HG03095 (cell line): Measurements from ENCODE around the gene CFAP65.

Experiments
- ATAC-seq: cut with Tn5 transposase; IDR thresholded peaks from one replicate; pipeline ENCODE4 v1.9.1; 2021; ENCODE audit warnings: moderate library complexity; ENCODE audit not compliant: unreplicated experiment

CFAP65 gene

DNA sequence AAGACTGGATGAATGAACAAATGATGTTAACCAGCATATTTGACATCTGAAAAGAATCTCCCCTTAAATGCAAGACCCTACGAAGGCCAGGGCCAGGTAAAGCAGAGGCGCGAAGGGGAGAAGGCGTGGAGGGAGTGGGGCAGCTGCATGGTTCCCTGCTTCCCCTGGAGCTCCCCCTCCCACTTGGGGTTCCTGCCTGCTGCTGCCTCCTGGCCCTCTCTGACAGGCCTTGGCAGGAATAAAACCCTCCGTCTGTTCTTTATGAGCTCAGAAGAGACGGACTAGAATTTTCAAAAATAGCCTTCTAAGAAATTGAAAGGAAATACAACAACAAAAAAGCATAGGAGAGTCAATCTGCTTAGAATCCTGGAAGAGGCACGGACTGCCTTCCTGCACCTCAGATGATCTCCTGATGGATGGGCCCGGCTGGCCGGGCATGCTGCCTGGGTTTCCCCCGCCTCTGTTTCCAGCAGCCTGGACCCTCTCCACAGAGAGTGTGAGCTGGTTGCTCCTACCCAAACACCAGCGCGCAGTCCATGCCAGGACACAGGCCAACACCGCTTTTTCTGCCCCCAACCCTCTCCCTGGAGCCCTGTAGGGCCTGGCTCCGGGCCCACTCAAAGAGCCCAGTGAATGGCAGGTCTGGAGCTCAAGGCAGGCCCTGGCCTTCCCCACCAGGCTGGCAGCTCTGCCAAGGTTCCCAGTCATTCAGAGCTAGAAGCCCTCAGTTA, 23.9 kb downstream of the CFAP65 start:
- ATAC-seq, result no peak

DNA sequence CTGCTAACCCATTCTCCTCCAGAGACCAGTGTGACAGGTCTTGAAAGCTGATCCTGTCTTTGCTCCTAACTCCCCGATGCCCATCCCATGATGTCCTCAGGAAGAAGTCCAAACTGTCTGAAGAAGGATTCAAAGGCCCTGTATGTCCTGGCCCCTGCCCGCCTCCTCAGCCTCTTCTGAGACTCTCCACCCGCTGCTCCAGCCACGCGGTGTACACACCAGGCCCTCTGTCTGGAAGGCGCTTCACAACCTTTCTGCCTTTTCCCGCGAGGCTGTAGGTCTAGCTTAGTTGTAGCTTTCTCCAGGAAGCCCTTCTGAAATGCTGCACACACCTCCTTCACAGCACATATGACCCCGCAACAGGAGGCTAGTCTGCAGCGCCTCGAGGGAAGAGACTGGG, 24.6 kb downstream of the CFAP65 start:
- ATAC-seq, result no peak

DNA sequence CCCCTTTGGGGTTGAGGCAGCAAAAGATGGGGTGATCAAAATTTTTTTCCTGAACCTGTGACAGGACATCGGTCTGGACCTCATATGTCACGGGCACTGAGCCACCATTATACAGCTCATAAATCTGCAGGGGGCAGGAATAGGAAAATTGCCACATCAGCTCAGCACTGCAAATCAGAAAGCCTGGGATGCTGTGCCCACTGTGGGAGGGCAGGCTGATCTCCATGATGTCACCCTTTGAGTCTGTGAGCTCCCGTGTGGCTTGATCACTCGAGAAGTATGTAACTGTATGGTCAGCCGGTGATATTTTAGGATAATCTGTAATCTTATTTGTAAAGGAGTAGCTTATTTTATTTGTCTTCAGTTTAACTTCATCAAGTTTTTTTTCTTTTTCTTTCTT, 30.4 kb downstream of the CFAP65 start:
- ATAC-seq, result no peak

DNA sequence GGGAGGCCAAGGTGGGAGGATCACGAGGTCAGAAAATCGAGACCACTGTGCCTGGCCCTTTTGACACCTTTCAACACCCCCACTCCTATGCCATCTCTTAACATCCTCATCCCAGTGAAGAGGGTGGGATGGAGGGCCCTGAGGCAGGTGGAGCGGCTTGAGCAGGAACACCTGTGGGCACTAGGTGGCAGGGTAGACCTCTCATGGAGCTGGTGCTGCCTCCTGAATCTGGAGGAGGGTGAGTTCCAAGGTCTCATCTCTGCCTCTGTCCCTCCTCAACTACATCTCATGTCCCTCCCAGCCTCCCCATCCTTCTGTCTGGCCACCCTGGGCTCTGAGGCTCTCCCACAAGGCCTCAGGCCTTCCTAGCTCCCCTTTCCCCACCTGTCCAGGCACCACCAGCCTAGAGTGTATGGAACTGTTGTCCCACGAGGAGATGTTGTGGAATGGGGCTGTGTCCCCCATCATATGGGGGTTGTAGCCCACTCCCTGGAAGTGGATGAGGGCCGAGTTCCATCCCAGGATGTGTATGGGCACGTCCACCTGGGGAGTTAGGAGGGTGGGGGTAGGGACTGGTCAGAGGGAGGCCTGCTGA, 31.1 kb downstream of the CFAP65 start:
- no peak for ATAC-seq

DNA sequence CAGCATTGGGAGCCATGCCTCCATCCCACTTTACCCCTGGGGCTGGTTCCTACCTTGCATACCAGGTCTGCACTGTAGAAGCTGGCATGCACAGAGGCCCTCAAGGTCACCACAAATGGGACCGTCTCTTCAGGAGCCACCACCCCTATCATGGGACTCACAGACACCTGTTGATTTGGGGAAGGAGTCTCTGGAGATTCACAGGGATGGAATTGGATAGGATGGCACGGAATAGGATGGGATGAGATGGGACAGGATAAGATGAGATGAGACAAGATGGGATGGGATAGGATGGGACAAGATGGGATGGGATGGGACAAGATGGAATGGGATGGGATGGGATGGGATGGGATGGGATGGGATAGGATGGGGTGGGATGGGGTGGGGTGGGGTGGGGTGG, 32.0 kb downstream of the CFAP65 start:
- no peak for ATAC-seq

DNA sequence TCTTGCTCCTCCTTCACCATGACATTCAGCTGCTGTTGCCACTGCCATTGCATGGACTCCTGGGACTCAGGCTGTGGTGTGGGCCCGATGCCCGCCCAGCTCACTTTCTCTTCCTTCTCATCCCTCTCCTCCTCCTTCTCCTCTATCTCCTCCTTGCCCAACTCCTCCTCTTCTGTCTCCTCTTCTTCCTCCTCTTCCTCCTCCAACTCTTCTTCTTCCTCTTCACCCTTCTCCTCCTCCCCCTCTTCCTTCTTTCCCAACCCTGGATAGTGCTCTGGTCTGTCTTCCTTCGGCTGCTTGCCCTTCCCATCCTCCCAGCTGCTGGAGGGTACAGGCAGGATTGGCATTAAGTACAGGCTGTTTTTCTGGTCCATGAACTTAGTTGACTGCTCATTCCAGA, 37.3 kb downstream of the CFAP65 start:
- no peak for ATAC-seq

DNA sequence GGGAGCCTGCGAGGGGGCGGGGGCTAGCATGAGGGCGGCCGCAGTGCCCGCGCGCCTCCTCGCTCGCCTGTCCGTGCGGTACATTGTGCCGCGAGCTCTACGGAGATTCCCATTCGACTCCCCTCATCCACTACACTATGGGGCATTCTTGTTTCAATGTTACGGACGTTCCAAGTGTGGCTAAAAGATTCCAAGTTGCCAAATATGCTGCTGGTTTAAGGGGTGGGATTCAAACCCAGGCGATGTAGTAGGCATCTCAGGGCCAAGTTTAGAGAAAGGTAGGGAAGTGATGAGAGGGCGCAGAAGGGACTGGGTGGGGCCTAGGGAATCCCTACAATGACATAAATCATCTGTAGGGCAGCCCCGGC, 38.1 kb downstream of the CFAP65 start:
- no peak for ATAC-seq

DNA sequence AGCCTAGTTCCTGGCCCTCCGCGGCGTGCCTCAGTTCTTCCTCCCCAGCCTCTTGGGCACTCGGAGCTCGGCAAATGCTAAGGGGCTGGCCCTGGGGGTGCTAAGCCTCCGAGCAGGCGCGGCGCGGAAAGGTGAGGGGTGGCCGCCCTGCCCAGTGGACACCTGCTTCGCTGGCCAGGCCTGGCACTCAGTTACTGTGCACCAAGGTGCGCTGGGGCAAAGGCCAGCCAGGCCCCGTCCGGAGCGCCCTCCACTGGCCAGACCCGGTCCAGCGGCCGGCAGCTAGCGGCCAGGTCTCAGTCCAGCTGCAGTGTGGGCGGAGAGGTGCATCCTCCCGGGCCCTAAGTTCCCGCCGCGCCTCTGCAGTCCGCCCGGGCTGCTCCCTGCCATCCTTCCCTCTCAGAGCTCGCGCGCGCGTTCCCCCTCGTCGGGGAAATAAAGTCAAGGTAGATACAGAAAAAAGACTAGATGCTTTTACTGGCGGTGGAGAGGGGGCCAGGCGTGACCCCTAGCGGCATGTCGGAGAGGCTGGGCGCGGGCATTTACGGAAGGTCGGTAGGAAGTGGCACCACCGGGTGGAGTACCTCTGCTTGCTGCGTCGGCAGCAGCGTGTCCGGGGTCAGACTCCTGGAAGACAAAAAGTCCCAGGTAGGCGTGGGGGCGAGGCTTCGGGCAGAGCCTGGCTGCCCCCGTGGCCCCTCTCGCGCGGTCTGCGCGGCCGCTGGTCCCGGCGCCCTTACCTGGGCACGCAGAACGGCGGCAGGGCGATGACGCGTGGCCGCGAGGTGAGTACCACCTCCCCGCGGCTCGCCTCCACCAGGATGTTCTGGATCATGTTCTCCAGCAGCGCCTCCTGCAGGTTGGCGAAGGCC, 38.7 kb downstream of the CFAP65 start:
- ATAC-seq, result no peak

DNA sequence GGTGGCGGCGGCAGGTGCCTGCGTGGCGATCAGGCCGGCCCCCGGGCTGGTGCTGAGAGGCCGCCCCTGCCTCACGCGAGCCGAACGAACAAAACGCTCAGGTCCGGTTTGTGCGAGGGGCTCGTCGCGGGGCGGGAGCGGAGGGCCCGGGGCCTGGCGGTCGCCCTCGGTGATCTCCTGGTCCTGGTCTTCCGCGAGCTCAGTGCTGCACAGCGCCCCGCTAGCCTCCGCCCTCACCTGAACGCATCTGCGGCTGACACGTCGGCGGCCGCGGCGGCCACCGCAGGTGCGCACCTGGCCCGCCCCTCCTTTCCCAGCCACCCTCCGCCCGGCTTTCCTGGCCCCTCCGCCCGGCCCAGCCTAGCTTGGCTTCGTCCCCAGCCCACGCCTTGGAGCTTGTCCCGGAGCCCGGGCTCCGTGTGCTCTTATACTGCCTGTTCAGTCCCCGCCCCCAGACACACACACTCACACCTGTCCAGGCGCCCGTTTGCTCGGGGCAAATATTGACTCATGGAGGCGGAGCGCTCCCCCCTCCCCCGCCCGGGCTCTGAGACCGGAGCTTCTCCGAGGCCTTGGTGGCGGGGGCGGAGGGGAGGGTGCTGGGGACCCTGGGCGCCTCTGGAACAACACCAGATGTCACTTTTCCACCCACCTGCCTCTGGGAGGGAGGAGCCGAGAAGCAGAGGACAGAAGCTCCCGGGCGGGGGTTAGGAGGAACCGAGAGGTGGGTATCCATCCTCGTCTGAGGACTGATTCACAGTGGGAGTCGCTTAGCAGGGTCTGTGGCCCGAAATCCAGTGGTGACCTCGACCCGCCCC, 39.5 kb downstream of the CFAP65 start:
- no peak for ATAC-seq

DNA sequence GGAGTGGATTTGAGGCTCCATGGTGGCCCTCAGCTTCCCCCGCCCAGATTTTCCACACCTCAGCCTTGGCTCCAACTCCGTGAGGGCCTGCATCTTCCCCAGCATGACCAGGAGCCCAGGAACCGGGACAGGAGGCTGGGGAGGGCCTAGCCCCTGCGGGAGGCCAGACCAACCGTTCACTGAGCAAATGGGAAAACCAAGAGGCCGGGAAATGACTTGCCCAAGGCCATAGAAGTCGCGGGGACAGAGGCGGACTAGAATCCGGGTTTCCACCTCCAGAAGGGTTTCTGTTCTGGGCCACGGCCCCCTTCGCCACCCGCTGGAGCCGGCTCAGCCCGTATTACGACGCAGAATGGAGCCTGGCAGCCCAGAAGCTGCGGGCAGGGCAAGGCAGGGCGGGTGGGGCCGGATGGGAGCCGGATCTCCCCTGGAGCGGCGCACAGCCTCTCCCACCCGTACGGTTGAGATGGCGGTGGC, 40.2 kb downstream of the CFAP65 start:
- ATAC-seq, result no peak

DNA sequence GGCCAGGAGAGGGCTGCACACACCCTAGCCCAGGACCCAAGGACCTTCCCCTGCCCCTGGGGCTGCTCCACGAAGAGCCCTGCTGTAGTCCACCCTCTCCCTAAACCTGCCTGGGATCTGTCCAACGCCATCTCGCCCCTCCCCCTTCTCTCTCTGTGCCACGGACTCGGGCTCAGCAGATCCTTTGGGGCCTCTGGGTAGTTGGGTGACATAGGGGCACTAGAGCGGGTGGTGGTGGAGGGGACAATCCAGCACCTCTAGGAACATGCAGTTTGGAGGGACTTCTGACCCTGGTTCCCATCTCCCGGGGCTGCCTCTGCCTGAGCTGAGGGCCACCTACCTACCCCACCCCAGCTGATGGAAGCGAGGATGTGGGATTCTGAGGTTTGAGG, 40.8 kb downstream of the CFAP65 start:
- no peak for ATAC-seq

DNA sequence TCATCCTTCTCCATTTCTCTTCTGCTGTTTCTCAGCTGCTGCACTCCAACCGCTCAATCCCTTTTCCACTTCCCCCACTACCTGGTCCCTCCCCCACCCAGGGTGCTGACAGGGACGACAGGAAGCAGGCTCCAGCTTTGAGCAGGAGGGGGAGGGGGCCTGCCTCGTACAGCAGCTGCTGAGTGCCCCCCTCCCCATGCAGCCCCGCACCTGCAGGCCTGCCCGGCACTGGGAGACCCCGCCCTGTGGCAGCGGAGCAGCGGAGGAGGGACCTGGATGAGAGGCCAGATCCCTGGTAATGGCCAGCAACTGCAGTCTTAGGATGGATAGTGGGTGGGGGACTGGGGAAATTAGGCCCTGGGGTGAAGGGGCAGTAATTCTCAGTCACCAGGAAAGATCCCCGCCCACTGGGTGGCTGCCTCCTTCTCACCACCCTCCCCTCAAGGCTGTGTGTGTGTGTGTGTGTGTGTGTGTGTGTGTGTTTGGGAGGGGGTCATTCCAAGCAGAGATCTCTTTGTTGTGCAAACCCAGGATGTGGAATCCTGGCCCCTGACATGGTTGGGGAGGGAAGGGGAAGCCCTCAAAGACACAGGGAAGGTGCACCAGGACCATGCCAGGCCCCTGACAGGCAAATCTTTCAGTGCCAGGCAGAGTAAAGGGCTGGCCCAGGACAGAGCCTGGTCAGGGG, 41.3 kb downstream of the CFAP65 start:
- no peak for ATAC-seq

DNA sequence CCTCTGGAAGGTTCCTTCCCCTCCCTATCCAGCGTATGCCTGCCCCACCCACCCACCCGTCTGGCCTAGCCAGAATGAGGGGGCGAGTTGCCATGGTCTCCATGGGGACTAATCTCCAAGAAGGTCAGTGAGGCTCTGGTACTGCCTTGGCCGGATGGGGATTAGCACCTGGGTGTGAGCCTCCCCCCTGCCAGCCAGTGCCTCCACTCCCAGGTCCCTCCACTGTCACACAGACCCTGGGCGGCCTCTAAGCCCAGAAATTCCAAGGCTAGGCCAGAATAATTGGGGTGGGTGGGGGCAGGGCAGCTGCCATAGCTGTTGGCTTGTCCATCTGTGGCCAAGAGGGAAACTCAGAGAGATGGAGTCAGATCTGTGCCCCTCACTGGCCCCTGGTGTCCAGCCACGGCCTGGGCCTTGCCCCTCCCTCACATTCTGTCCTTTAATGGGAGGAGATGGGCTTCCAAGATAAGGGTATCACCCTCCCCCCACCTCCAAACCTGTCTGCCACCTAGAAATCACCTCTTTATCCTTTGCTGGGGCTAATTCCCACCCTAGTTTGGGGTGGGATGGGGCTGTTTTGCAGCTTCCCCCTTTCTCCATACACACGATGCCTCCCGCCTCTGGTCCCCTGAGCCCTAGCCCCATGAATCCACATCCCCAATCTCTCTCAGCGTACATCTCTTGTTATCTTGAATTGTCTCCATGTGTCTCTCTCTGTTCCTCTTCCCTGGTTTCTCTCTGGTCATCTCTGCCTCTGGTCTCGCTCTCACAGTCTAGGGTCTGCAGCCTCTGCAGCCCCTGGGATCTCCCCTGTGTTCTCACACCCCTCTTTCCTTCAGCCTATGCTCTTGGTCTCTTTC, 42.1 kb downstream of the CFAP65 start:
- no peak for ATAC-seq

DNA sequence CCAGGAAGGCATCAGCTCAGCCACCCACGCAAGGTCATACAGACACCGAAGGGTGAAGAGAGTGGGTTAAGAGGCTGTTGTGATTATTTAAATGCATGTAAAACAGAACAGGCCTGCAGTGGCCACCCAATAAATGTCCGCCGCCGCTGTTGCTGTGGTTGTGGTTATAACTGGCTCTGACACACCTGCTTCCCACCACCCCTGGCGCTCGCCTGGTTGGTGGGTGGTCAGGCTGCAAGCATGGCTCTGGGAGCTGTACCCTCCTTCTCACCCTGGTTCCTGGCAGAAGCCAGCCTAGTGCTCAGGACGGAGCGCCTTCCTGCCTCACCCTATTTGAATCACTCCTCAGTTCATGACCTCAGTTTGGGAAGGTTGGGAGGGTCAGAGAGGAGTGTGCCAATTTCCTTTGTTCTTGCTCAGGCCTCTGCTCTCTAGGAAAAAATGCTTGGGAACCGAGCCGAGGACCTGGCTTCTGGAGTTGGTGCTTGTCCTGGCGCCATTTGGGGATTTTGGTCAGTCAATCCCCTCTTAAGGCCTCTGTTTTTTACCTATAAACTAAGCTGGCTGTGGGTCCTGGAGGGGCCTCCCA, 42.8 kb downstream of the CFAP65 start:
- ATAC-seq, result no peak

DNA sequence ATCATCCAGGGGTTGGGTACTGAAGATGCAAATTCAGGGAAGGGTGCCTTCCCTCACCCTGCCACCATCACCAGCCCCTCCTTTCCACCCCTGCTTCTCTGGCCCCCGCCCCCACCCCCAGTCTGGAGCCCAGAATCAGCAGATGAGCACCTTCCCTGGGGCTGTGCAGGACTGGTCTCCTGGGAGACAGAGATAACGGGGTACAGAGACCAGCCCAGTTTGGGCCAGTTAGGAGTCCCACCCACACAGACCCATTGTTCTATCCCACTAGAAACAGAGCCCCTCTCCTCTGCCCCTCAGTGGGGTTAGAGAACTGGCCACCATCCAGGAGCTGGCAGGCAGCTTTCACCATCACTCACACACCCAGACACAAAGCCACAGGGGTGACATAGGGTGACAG, 43.6 kb downstream of the CFAP65 start:
- no peak for ATAC-seq

DNA sequence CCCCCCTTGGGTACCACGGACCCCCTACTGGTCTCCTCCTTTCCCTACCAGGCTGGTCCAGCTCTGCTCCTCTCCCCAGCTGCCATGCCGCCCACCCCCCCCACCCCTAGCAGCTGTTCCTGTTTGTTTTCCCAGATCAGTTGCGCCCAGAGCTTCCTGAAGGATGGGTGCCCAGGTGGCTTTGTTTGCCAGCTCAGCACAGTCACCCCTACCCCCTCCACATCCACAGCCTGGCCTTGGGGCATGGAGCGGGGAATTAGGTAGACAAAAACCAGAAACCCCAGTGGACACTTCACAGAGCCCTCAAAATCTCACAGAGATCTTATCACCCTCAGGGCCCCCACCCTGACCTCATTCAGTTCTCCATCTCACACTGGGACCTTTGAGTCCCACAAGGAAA, 44.4 kb downstream of the CFAP65 start:
- ATAC-seq, result no peak

DNA sequence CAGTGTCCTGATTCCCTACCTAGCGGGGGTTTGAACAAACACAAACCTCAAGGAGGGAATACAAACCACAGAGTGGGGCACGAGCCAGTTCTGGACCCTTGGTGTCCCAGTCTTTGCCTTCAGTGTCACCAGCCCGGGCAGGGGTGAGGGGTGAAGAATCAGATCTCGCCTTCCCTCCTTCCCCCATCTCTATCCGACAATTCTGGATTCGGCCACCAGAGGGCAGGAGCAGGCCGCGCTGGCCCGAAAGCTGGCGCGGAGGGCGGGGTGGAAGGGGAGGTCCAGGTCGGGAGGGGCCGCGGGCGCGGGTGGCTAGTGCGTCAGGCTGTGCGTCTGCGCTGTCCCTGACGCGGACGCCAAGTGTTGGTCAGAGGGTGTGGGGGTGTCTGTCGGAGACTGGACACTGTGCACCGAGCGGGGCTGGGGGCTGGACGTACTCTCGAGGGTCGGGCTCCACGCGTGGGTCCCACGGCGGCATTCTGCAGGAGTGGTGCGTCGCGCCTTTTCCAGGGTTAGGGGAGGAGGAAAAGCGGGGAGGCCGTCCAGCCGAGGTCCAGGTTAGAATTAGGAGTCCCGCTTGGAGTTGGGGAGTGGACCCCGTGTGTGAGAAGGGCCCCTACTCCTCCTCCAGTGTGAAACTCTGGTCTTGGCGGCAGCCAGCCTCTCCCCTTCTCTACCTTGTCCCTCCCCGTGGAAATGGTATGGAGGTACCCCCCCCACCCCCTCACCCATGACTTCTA, 45.2 kb downstream of the CFAP65 start:
- no peak for ATAC-seq

DNA sequence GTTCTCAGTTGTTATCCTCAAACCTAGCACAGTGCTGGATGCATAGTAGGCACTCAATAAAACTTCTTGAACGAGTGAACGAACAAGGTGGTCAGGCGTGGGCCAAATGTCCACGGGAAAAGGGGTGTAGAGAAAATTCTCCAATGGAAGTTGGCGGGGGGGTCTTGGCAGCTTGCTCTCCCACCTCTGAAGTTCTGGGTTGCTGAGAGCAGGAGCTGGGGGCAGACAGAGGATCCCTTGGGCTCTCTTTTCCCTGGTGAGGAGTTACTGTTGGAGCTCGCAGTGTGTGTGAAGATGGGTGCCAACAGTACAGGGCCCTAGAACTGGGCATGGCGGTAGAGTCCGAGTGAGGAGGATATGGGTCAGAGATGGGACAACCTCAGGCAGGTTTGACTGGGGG, 45.8 kb downstream of the CFAP65 start:
- no peak for ATAC-seq
